ENCODE results near the gene ACTN1. TPM values are rescaled to one million over a fixed set of nuclear protein-coding genes. Genes with fewer than 3 reads are reported as not detected.

ACTN1 gene
- total RNA-seq, 1 donor from 2014 or later: 479 TPM

DNA sequence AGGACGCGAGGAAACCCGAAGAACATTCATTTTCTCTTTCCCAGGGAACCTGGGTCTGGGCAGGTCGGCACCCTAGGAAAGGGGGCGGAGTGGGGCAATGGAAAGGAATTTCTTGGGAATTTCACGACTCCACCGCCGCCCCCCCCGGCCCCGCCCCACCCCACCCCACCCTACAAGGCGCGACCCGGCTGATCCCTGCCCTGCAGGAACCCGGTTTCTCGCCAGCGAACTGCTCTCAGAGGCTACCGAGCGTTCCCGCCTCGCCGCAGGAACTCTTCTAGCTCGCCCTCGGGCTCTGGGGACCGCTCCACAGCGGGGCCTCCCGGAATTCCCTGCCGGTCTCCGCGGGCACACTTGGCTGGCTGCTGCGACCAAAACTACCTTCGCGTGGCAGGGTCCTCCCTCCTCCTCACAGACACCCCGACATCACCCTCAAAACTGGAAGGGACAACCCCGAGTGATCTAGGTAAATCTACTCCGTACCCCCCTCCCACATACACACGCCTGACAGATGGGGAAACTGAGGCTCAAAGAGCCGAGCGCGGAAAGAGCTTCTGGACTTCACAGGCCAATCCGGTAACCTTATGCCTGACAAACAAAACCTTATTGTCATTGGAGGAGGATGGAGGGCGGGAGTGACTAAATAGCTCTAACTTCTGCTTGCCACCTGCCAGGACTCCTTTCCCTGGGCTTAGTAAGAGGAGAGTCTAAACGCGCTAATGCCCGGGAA lies 785 bp upstream of the ACTN1 start:
- no peak for DNase-seq (ENCODE audit: low read depth)
- peak overlapping the region; percentile 71 for H3K4me3 ChIP-seq (ENCODE audit: low read depth, low read length)
- TF ChIP-seq, protein P1, sequence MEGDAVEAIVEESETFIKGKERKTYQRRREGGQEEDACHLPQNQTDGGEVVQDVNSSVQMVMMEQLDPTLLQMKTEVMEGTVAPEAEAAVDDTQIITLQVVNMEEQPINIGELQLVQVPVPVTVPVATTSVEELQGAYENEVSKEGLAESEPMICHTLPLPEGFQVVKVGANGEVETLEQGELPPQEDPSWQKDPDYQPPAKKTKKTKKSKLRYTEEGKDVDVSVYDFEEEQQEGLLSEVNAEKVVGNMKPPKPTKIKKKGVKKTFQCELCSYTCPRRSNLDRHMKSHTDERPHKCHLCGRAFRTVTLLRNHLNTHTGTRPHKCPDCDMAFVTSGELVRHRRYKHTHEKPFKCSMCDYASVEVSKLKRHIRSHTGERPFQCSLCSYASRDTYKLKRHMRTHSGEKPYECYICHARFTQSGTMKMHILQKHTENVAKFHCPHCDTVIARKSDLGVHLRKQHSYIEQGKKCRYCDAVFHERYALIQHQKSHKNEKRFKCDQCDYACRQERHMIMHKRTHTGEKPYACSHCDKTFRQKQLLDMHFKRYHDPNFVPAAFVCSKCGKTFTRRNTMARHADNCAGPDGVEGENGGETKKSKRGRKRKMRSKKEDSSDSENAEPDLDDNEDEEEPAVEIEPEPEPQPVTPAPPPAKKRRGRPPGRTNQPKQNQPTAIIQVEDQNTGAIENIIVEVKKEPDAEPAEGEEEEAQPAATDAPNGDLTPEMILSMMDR (conservative IDR thresholded peaks at IDR 0.05; ENCODE audit: low read depth, low read length): no peak

DNA sequence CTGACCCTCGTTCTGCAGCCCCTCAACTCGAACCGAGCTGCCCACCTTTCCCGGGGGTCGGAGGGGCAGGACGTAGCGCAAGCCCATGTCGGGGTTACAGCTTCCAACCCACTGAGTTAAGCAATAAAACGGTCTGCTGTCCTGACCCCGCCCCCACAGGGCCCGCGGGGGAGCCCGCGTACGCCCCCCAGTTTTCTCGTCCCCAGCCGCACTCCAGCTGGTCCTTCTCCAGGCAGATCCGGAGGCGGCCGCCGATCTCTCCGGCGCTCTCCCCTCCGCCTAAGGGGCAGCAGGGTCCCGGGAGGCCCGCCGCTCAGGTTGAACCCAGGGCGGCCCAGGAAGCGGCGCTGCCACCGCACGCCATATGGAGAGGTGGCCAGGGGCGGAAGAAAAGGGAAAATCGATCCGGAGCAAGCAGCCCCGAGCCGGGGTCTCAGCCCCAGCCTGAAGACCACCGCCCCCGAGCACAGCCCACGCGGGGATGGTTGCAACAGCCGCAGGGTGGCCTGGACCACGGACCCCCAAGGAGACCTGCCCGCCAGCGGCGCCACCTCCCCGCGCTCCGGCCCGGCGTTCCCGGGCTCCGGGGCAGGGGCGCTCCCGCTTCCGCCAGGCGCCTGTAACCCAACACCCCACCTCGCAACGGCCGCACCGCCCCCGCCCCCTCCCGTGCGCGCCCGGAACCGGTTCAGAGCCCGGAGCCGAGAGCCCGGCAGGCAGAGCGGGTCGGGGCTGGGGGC lies 760 bp downstream of the ACTN1 start:
- no peak for DNase-seq (ENCODE audit: low read depth)
- TF ChIP-seq, protein P1 (conservative IDR thresholded peaks at IDR 0.05; ENCODE audit: low read depth, low read length): no peak
- peak overlapping the region; percentile 71 for H3K4me3 ChIP-seq (ENCODE audit: low read depth, low read length)

- peak overlapping the region; percentile 71 for H3K4me3 ChIP-seq (ENCODE audit: low read depth, low read length)
- DNase-seq (ENCODE audit: low read depth): no peak
- TF ChIP-seq, protein P1 (conservative IDR thresholded peaks at IDR 0.05; ENCODE audit: low read depth, low read length): peak; percentile 19
These were observed 1.4 kb downstream of the ACTN1 start for GRCh38 chr14:68977718-68978171.

DNA sequence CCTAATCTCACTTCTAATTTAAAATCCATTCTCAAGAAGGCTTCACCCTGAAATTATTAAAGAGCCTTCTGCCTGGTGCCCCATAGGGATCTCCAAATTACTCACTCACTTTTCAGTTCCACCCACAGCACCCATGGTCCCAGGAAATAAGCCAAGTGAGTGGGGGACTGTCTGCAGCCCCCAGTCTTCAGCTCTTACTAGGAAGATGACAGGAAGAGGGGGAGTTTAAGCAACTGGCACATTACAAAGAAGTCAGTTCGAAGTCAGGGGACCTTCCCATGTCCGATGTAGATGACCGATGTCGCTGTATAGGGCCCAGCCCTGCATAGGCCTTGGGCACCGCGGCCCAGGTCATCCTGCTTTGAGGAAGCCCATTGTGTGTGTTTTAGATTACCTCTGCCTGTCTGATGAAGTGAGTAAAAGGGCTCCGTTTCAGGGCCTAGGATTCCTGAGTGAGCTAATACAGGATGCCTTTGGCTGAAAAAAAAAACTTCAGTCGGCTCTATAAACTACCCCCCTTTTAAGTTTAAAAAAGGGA lies 1.9 kb downstream of the ACTN1 start:
- TF ChIP-seq, protein P1 (conservative IDR thresholded peaks at IDR 0.05; ENCODE audit: low read depth, low read length): no peak
- H3K4me3 ChIP-seq (ENCODE audit: low read depth, low read length): peak overlapping the region; percentile 71
- peak; percentile 31 for DNase-seq (ENCODE audit: low read depth)

GRCh38 chr14:68976160-68977067 lies 2.7 kb downstream of the ACTN1 start:
- TF ChIP-seq, protein P1 (conservative IDR thresholded peaks at IDR 0.05; ENCODE audit: low read depth, low read length): no peak
- H3K4me3 ChIP-seq (ENCODE audit: low read depth, low read length): peak overlapping the region; percentile 71
- no peak for DNase-seq (ENCODE audit: low read depth)

- TF ChIP-seq, protein P1 (conservative IDR thresholded peaks at IDR 0.05; ENCODE audit: low read depth, low read length): no peak
- DNase-seq (ENCODE audit: low read depth): peak; percentile 27
- peak overlapping the region; percentile 71 for H3K4me3 ChIP-seq (ENCODE audit: low read depth, low read length)
These were observed 3.4 kb downstream of the ACTN1 start for GRCh38 chr14:68975667-68976066.

Measured in epithelial cell of proximal tubule (primary cell).